ENCODE data around the gene NTF4. TPM values are rescaled to one million over a fixed set of nuclear protein-coding genes. Genes with fewer than 3 reads are reported as not detected.
"Not testable (repeated sequence)": the region's sequence is repeated elsewhere in the genome, so short reads cannot be mapped to it uniquely, and the experiment has no call there.

NTF4 gene
- total RNA-seq, 1 experiment from 2014 or later, result not detected

GRCh38 chr19:49042177-49042576, 22.4 kb downstream of the NTF4 start:
- peak; percentile 43 for DNase-seq

GRCh38 chr19:49039736-49040135, 24.9 kb downstream of the NTF4 start:
- not testable (repeated sequence) for H3K9me3 ChIP-seq, H3K36me3 ChIP-seq

More at GRCh38 chr19:49042177-49042576, 22.4 kb downstream of the NTF4 start:
- Histone ChIP-seq H3K36me3 (no peaks in the 10 kb centered on the region), H3K4me3 (no peak overlapping the region), H3K27me3 (no peaks in the 10 kb centered on the region), H3K9me3 (no peaks in the 10 kb centered on the region)

GRCh38 chr19:49038557-49039276, 25.9 kb downstream of the NTF4 start:
- not testable (repeated sequence) for H3K4me3 ChIP-seq, H3K9me3 ChIP-seq, H3K27me3 ChIP-seq, H3K36me3 ChIP-seq
- DNase-seq, result peak; percentile 81

More at GRCh38 chr19:49039736-49040135, 24.9 kb downstream of the NTF4 start:
- H3K27me3 ChIP-seq, DNase-seq, H3K4me3 ChIP-seq: not testable (repeated sequence)

- not testable (repeated sequence) for H3K9me3 ChIP-seq, H3K36me3 ChIP-seq, H3K27me3 ChIP-seq, DNase-seq, H3K4me3 ChIP-seq
These were observed 26.5 kb downstream of the NTF4 start for GRCh38 chr19:49038111-49038510.

GRCh38 chr19:49036815-49037214, 27.8 kb downstream of the NTF4 start, which contains the start of gene CGB1:
Gene CGB1 (minus strand): TSS chr19:49036895. CDS start chr19:49036711, 184 bp downstream.
- not testable (repeated sequence) for H3K9me3 ChIP-seq, H3K4me3 ChIP-seq, H3K27me3 ChIP-seq, H3K36me3 ChIP-seq
- peak; percentile 48 for DNase-seq

GRCh38 chr19:49031642-49032301, 32.8 kb downstream of the NTF4 start, which contains the start of gene CGB2:
Gene CGB2 (plus strand): TSS chr19:49031890. CDS start chr19:49032096, 206 bp downstream.
- not testable (repeated sequence) for H3K4me3 ChIP-seq, H3K27me3 ChIP-seq, H3K9me3 ChIP-seq, H3K36me3 ChIP-seq
- DNase-seq, result peak; percentile 59

GRCh38 chr19:49030323-49030722, 34.3 kb downstream of the NTF4 start:
- not testable (repeated sequence) for H3K4me3 ChIP-seq, H3K27me3 ChIP-seq, H3K36me3 ChIP-seq, H3K9me3 ChIP-seq, DNase-seq

GRCh38 chr19:49029749-49030148, 34.9 kb downstream of the NTF4 start:
- not testable (repeated sequence) for H3K36me3 ChIP-seq, H3K4me3 ChIP-seq, H3K9me3 ChIP-seq, H3K27me3 ChIP-seq
- DNase-seq, result peak; percentile 55

- not testable (repeated sequence) for H3K4me3 ChIP-seq, DNase-seq, H3K36me3 ChIP-seq, H3K27me3 ChIP-seq, H3K9me3 ChIP-seq
These were observed 35.9 kb downstream of the NTF4 start for GRCh38 chr19:49028686-49029085.

- not testable (repeated sequence) for H3K9me3 ChIP-seq, H3K27me3 ChIP-seq, H3K36me3 ChIP-seq, H3K4me3 ChIP-seq
- DNase-seq, result peak; percentile 60
These were observed 39.0 kb downstream of the NTF4 start for GRCh38 chr19:49025599-49025998.

GRCh38 chr19:49025088-49025487, 39.5 kb downstream of the NTF4 start:
- H3K9me3 ChIP-seq, H3K36me3 ChIP-seq, H3K27me3 ChIP-seq, H3K4me3 ChIP-seq, DNase-seq: not testable (repeated sequence)

GRCh38 chr19:49024233-49024632, 40.4 kb downstream of the NTF4 start, which contains the start of gene CGB3:
Gene CGB3 (minus strand): TSS chr19:49024333. CDS start chr19:49023971, 362 bp downstream.
- DNase-seq, H3K27me3 ChIP-seq, H3K4me3 ChIP-seq, H3K36me3 ChIP-seq, H3K9me3 ChIP-seq: not testable (repeated sequence)

- H3K27me3 ChIP-seq, result peaks cover 11% of the 10 kb centered on the region
- no peak for DNase-seq
- H3K9me3 ChIP-seq, result no peaks in the 10 kb centered on the region
- no peak overlapping the region for H3K4me3 ChIP-seq
- no peaks in the 10 kb centered on the region for H3K36me3 ChIP-seq
These were observed 42.5 kb downstream of the NTF4 start for GRCh38 chr19:49022116-49022515.

- no peaks in the 10 kb centered on the region for H3K9me3 ChIP-seq
- DNase-seq, result peak; percentile 41
- H3K36me3 ChIP-seq, result no peaks in the 10 kb centered on the region
- peaks cover 11% of the 10 kb centered on the region for H3K27me3 ChIP-seq
- H3K4me3 ChIP-seq, result no peak overlapping the region
These were observed 43.4 kb downstream of the NTF4 start for GRCh38 chr19:49020931-49021895.

GRCh38 chr19:49020342-49020741, 44.3 kb downstream of the NTF4 start:
- Histone ChIP-seq H3K27me3 (peaks cover 11% of the 10 kb centered on the region), H3K36me3 (peaks cover 6% of the 10 kb centered on the region), H3K4me3 (no peak overlapping the region), H3K9me3 (no peaks in the 10 kb centered on the region)
- no peak for DNase-seq

GRCh38 chr19:49019242-49019932, 45.2 kb downstream of the NTF4 start:
- peak; percentile 64 for DNase-seq
- peak overlapping the region; percentile 40 for H3K4me3 ChIP-seq

More at GRCh38 chr19:49019242-49019932, 45.2 kb downstream of the NTF4 start:
- Histone ChIP-seq H3K27me3 (peaks cover 11% of the 10 kb centered on the region), H3K36me3 (peaks cover 16% of the 10 kb centered on the region), H3K9me3 (no peaks in the 10 kb centered on the region)

All from MG63 (cell line).